Osteocyte (in vitro differentiated cells): ENCODE results near the gene CNOT8. TPM values are rescaled to one million over a fixed set of nuclear protein-coding genes. Genes with fewer than 3 reads are reported as not detected.

Experiments
- DNase-seq: peaks from one replicate; pipeline ENCODE4 v3.0.0; 2021; ENCODE audit warnings: mixed read lengths; ENCODE audit not compliant: unreplicated experiment; ENCODE audit errors: extremely low spot score
- H3K27ac Mint-ChIP-seq: one replicate; pipeline ENCODE4 v1.8.0; 2021; ENCODE audit warnings: mild to moderate bottlenecking, mixed read lengths; ENCODE audit not compliant: unreplicated experiment
- H3K27me3 Mint-ChIP-seq: one replicate; pipeline ENCODE4 v1.8.0; 2021; ENCODE audit warnings: mixed read lengths; ENCODE audit not compliant: unreplicated experiment
- H3K36me3 Mint-ChIP-seq: one replicate; pipeline ENCODE4 v1.8.0; 2021; ENCODE audit warnings: mixed read lengths; ENCODE audit not compliant: unreplicated experiment
- H3K4me1 Mint-ChIP-seq: one replicate; pipeline ENCODE4 v1.8.0; 2021; ENCODE audit warnings: mixed read lengths; ENCODE audit not compliant: unreplicated experiment
- H3K4me3 Mint-ChIP-seq: one replicate; pipeline ENCODE4 v1.8.0; 2021; ENCODE audit warnings: mild to moderate bottlenecking, moderate library complexity, mixed read lengths; ENCODE audit not compliant: unreplicated experiment
- H3K9me3 Mint-ChIP-seq: one replicate; pipeline ENCODE4 v1.8.0; 2021; ENCODE audit warnings: mixed read lengths; ENCODE audit not compliant: unreplicated experiment
- CTCF ChIP-seq: fragments of 200-600 bp; sonication (generic); IDR thresholded peaks from 2 replicates; pipeline ENCODE4 v1.5.0; 2021; ENCODE audit warnings: antibody characterized with exemption, mild to moderate bottlenecking, moderate library complexity
- total RNA-seq: library from RNA; stranded (reverse); gene quantifications from 2 replicates; pipeline ENCODE4 v1.2.1, GENCODE V29; 2021

Gene CNOT8
- total RNA-seq, 1 donor from 2014 or later = 49.2 TPM

GRCh38 chr5:154878642-154879335 is 20.4 kb downstream of the CNOT8 start:
- peak; percentile 71 for DNase-seq
- Mint-ChIP-seq H3K4me3 (no peak overlapping the region), H3K27me3 (no peaks in the 10 kb centered on the region), H3K4me1 (no peaks in the 10 kb centered on the region), H3K36me3 (peaks cover 51% of the 10 kb centered on the region), H3K27ac (no peak overlapping the region), H3K9me3 (peaks cover 21% of the 10 kb centered on the region)
- no peak for TF ChIP-seq CTCF

- DNase-seq = peak; percentile 25
- H3K27ac Mint-ChIP-seq = no peak overlapping the region
- H3K4me1 Mint-ChIP-seq = no peaks in the 10 kb centered on the region
- H3K27me3 Mint-ChIP-seq = no peaks in the 10 kb centered on the region
- H3K9me3 Mint-ChIP-seq = peaks cover 29% of the 10 kb centered on the region
- peaks cover 52% of the 10 kb centered on the region for H3K36me3 Mint-ChIP-seq
- no peak overlapping the region for H3K4me3 Mint-ChIP-seq
- TF ChIP-seq CTCF = no peak
Measured at GRCh38 chr5:154881986-154882385, 23.6 kb downstream of the CNOT8 start.

- Mint-ChIP-seq H3K27me3 (no peaks in the 10 kb centered on the region), H3K9me3 (peaks cover 18% of the 10 kb centered on the region), H3K4me1 (no peaks in the 10 kb centered on the region), H3K27ac (no peak overlapping the region), H3K4me3 (no peak overlapping the region), H3K36me3 (peaks cover 60% of the 10 kb centered on the region)
- DNase-seq = no peak
- TF ChIP-seq CTCF = no peak
Measured at GRCh38 chr5:154884424-154884823, 26.0 kb downstream of the CNOT8 start.

GRCh38 chr5:154885439-154885838 is 27.0 kb downstream of the CNOT8 start:
- DNase-seq = no peak
- Mint-ChIP-seq H3K9me3 (peaks cover 15% of the 10 kb centered on the region), H3K27ac (no peak overlapping the region), H3K4me3 (no peak overlapping the region), H3K27me3 (no peaks in the 10 kb centered on the region), H3K4me1 (no peaks in the 10 kb centered on the region), H3K36me3 (peaks cover 64% of the 10 kb centered on the region)
- no peak for TF ChIP-seq CTCF

- no peaks in the 10 kb centered on the region for H3K9me3 Mint-ChIP-seq
- TF ChIP-seq CTCF = no peak
- peaks cover 71% of the 10 kb centered on the region for H3K36me3 Mint-ChIP-seq
Measured at GRCh38 chr5:154892369-154892771, 33.9 kb downstream of the CNOT8 start.

More at GRCh38 chr5:154892369-154892771, 33.9 kb downstream of the CNOT8 start:
- no peak for DNase-seq
- H3K27me3 Mint-ChIP-seq = no peaks in the 10 kb centered on the region
- H3K27ac Mint-ChIP-seq = no peak overlapping the region
- H3K4me3 Mint-ChIP-seq = no peak overlapping the region
- H3K4me1 Mint-ChIP-seq = peaks cover 11% of the 10 kb centered on the region
